IMR-90 (cell line): ENCODE measurements around the gene PDYN.

Experiments used
- BHLHE40 ChIP-seq: fragments of 150-350 bp; IDR thresholded peaks from 2 replicates; pipeline ENCODE4 v1.6.1; 2016; ENCODE audit warnings: mild to moderate bottlenecking, low read depth, low read length
- CEBPB ChIP-seq: IDR thresholded peaks from 2 replicates; pipeline ENCODE4 v1.6.1; 2012; ENCODE audit warnings: low read depth, low read length, improper control_type of control experiment
- CHD1 ChIP-seq: IDR thresholded peaks from 2 replicates; pipeline ENCODE4 v1.6.1; 2012; ENCODE audit warnings: low read depth, low read length, improper control_type of control experiment
- ELK1 ChIP-seq: fragments of 150-350 bp; IDR thresholded peaks from 2 replicates; pipeline ENCODE4 v1.6.1; 2016; ENCODE audit warnings: low read depth, mild to moderate bottlenecking, low read length, moderate library complexity, borderline replicate concordance
- FOS ChIP-seq: fragments of 150-350 bp; IDR thresholded peaks from 2 replicates; pipeline ENCODE4 v1.6.1; 2016; ENCODE audit warnings: low read depth, low read length
- MAFK ChIP-seq: IDR thresholded peaks from 2 replicates; pipeline ENCODE4 v1.6.1; 2012; ENCODE audit warnings: low read depth, low read length, improper control_type of control experiment
- MXI1 ChIP-seq: IDR thresholded peaks from 2 replicates; pipeline ENCODE4 v1.6.1; 2012; ENCODE audit warnings: low read depth, mild to moderate bottlenecking, low read length, moderate library complexity, borderline replicate concordance
- POLR2A ChIP-seq: IDR thresholded peaks from 2 replicates; pipeline ENCODE4 v1.6.1; 2012; ENCODE audit warnings: mild to moderate bottlenecking, low read depth, low read length
- RAD21 ChIP-seq: IDR thresholded peaks from 2 replicates; pipeline ENCODE4 v1.6.1; 2012; ENCODE audit warnings: low read length, improper control_type of control experiment
- TF ChIP-seq, protein P1 (sequence below): conservative IDR thresholded peaks from 2 replicates; pipeline ENCODE4 v1.5.1; 2012; ENCODE audit warnings: mild to moderate bottlenecking, low read depth, low read length, improper control_type of control experiment

DNA sequence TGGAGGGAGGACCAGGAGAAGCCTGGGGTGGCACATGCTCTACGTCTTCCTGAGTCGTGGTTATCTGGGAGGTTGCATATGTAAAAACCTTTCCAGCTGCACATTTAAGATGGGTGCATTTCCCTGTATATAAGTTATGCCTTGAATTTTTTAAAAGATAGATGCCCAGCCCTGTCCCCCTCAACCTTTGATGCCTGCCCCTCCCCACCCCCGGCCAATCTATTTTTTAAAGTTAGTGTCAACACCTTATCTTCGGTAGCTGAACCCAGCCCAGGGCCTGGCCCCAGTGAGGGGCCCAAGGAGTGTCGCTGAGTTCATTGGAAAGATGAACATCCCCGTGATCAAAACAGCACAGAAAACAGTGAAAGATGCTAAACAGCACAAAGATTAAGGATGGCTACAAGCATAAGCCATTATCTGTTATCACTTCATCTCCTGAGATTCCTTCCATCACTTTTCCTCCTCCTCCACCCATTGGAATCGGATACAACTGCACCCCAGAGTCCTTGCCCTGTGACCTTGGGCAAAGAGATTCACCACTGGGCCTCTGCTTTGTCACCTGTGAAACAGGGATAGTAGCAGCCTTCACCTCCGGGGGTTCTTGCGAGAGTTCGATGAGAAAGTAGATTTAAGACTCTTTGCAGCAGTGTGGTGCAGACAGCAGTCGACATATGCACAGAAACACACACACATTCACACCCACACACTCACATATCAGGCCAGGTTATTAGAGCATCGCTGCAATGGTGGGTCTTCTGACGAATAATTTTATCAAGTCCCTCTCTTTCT is 51.2 kb downstream of the PDYN start:
- no peak for TF ChIP-seq CEBPB
- no peak for TF ChIP-seq CHD1
- TF ChIP-seq MAFK = no peak
- no peak for TF ChIP-seq POLR2A
- TF ChIP-seq, protein P1, sequence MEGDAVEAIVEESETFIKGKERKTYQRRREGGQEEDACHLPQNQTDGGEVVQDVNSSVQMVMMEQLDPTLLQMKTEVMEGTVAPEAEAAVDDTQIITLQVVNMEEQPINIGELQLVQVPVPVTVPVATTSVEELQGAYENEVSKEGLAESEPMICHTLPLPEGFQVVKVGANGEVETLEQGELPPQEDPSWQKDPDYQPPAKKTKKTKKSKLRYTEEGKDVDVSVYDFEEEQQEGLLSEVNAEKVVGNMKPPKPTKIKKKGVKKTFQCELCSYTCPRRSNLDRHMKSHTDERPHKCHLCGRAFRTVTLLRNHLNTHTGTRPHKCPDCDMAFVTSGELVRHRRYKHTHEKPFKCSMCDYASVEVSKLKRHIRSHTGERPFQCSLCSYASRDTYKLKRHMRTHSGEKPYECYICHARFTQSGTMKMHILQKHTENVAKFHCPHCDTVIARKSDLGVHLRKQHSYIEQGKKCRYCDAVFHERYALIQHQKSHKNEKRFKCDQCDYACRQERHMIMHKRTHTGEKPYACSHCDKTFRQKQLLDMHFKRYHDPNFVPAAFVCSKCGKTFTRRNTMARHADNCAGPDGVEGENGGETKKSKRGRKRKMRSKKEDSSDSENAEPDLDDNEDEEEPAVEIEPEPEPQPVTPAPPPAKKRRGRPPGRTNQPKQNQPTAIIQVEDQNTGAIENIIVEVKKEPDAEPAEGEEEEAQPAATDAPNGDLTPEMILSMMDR = no peak
- no peak for TF ChIP-seq MXI1
- no peak for TF ChIP-seq BHLHE40
- TF ChIP-seq FOS = no peak
- TF ChIP-seq RAD21 = no peak
- no peak for TF ChIP-seq ELK1
